WI38 (cell line): Measurements from ENCODE around the gene FGGY.
"Not testable (repeated sequence)": the region's sequence is repeated elsewhere in the genome, so short reads cannot be mapped to it uniquely, and the experiment has no call there.

ENCODE experiments used
- H3K4me3 ChIP-seq: 2 replicates; pipeline ENCODE4 v1.5.1; 2011; ENCODE audit warnings: low read depth, mild to moderate bottlenecking, control low read depth, low read length
- CTCF ChIP-seq: IDR thresholded peaks from 2 replicates; pipeline ENCODE4 v1.5.1; 2012; ENCODE audit warnings: low read depth, mild to moderate bottlenecking, control low read depth, low read length

FGGY gene

GRCh38 chr1:59452559-59452958 lies 155.7 kb downstream of the FGGY start:
- no peak for TF ChIP-seq CTCF

GRCh38 chr1:59453297-59453968 lies 156.5 kb downstream of the FGGY start:
- H3K4me3 ChIP-seq: no peak overlapping the region
- no peak for TF ChIP-seq CTCF

More at GRCh38 chr1:59452559-59452958, 155.7 kb downstream of the FGGY start:
- no peak overlapping the region for H3K4me3 ChIP-seq

GRCh38 chr1:59455206-59455605 lies 158.3 kb downstream of the FGGY start:
- no peak overlapping the region for H3K4me3 ChIP-seq
- TF ChIP-seq CTCF: no peak

GRCh38 chr1:59457786-59458185 lies 160.9 kb downstream of the FGGY start:
- TF ChIP-seq CTCF: no peak

GRCh38 chr1:59458884-59459283 lies 162.0 kb downstream of the FGGY start:
- no peak for TF ChIP-seq CTCF

More at GRCh38 chr1:59457786-59458185, 160.9 kb downstream of the FGGY start:
- H3K4me3 ChIP-seq: no peak overlapping the region

GRCh38 chr1:59462942-59463341 lies 166.0 kb downstream of the FGGY start:
- not testable (repeated sequence) for H3K4me3 ChIP-seq

More at GRCh38 chr1:59458884-59459283, 162.0 kb downstream of the FGGY start:
- no peak overlapping the region for H3K4me3 ChIP-seq

GRCh38 chr1:59465478-59465877 lies 168.6 kb downstream of the FGGY start:
- H3K4me3 ChIP-seq: not testable (repeated sequence)

- TF ChIP-seq CTCF: no peak
- no peak overlapping the region for H3K4me3 ChIP-seq
Measured at GRCh38 chr1:59468828-59469428, 172.0 kb downstream of the FGGY start.

- H3K4me3 ChIP-seq: not testable (repeated sequence)
Measured at GRCh38 chr1:59471991-59472570, 175.2 kb downstream of the FGGY start.
